NCI-H1092 treated with DMSO at 0.1 percent for 48 hours (cell line): ENCODE measurements around the gene DNAJA3.

Experiments
- DNase-seq: peaks from one replicate; lab custom pipeline; 2025; lab: John Stamatoyannopoulos, UW

DNAJA3 gene

DNA sequence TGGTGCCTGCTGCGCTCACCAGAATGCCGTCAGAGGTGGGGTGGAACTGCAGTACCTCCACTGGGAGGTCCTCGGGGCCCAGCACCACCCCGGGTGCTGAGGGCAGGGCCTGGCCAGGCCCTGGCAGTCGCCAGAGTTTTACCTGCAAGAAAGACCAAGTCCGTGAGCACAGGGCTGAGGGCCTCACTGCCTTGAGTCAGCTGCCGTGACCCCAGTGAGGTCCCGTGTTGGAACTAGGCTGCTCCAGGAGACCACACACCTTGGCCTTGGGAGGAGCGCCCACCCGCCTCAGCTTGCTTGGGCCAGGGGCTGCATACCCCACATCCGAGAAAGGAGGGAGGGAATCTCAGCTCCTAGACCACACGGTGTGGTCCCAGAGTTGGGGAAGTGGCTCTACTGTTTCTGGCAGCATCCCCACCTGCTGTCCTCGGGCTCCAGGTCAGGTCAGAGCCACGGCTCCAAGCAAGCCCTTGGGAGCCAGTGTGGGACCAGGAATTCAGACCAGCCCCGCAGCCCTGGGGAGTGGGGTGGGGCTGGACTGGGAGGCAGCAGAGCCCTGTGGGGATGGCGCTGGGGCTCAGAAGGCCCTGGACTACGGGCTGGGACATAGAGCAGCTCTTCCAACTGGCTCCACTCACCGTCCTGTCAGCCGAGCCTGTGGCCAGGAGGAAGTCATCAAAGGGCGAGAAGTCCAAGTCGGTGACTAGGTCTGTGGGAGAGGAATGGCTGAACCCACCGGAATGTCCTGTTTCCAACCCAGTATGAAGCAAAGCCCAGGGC, 17.9 kb upstream of the DNAJA3 start:
- DNase-seq = no peak

DNA sequence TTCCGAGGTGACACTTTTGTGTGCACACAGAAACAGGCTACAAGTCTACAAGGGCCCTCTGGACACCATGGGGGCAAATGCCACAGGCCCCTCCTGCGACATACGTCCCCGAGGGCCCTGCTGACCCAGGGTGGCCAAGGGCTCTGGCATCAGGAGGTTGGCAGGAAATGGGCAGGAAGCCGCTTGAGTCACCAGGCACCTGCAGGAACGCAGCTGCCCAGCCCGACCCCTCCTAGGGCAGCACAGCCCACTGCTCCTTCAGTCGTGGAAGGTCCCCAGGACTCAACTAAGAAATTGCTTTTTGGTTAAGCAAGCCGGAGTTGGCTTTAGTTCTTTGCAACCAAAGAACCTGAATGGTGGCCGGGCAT, 17.4 kb upstream of the DNAJA3 start:
- no peak for DNase-seq

DNA sequence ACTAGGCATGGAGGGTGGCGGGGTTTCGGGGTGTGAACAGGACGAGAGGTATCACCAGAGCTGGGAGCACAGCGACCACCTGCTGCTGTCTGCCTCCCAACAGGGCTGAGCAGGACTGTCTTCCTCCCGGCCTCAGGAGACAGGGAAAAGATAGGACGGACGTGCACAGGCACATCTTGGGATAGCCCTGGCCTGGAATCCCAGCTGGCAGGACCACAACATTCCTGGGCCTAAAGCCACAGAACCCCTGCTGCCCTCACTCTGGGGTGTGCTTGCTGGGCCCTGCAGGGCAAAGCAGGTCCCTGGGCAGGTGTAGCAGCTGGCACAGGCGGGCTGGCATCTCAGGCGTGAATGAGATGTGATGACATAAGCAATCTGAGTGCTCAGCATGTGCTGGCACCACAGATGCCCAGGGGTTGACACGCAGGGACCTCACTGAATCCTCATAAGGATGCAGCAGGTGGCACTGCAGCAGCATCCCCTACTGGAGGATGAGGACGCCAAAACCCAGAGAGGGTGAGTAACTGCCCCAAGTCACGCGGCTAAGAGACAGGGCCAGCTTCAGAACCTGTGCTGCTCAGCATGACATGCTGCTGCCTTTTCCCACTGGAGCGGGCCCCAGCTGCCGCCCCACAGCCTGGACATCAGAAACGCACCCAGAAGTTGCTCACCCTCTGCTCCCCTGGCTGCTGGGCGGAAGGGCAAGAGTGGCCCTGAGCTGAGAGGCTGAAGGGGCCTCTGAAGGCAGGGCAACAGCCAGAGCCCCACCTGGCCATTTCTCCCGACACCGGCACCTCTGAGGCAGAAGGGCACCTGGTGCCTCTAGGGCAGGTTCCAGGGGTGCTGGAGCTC, 16.4 kb upstream of the DNAJA3 start:
- no peak for DNase-seq

DNA sequence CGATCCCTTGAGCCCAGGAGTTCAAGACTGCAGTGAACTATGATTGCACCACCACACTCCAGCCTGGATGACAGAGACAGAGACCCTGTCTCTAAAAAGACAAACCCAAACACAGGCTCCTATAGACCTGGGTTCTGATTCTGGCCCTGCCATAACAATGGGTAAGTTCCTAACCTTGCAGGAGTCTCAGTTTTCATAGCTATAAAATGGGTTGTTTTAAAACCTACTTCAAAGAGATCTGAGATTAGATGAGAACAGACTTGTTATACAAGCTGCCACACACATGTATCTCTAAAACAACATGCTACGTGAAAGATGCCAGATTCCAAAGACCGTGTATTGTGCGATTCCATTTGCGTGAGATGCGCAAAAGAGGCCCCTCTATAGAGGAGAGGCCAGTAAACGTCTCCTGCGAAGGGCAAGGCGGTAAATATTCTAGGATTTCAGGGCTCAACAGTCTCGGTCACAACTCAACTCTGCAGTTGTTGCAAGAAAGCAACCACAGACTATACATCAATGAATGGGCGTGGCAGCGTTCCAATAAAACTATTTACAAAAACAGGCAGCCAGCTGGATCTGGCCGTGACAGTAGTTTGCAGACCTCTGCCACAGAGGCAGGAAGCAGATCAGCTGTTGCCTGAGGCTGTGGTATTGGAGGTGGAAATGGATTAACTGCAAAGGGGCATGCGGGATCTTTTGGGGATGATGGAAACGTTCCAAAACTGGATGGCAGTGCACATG, 15.2 kb upstream of the DNAJA3 start:
- peak; percentile 74 for DNase-seq

DNA sequence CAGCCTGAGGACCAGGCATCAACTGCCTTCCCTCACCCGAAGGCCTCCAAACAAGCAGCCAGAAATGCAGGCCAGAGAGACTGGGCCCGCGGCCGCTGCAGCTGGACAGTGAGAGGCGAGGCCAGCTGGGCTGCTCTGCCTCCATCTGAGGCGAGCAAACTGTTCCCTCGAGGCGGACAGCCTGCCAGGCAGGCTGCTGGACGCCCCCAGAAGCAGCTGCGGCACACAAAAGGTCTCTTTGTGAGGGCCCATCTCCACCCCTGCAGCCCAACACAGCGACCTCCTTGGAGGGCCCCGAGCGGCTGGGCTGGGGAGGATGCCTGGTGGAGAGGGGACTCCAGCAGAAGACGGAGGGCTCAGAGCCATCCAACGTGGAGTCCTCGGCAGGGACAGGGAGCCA, 14.0 kb upstream of the DNAJA3 start:
- peak; percentile 85 for DNase-seq

DNA sequence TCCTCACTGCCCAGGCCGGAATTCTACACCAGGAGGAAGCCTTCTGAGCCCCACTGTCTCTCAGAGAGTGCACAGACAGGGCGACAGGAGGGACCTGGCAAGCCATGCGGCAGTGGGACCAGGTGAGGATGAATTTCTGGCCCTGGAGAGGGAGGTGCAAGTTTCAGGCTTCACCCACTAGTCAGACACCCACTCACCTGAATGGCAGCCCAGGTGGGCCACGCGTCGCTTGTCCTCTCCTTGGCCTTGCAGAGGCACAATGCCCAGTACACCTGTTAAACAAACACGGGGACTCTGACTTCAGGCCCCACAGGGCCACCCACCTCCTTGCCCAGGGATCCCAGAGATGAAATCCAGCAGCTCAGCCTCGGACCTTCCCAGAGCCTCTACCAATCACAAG, 13.5 kb upstream of the DNAJA3 start:
- no peak for DNase-seq

DNA sequence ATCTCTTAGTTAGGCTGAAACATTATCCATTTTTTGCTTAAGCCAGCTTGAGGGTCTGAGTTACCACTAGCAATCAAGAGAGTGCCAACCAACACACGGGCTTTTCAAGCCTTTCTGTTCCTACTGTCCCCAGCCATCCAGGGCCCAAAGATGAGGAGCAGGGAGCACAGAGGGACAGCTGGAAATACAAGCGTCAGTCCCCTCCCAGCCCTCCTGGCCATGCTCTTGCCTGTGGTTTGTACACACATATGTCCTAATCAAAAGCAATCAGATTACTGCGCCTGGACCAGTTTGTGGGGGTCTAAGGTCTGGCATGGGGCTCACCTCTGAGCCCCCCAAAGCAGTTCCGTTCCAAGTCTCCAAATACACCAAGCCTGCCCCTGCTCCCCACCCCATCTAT, 12.8 kb upstream of the DNAJA3 start:
- no peak for DNase-seq

DNA sequence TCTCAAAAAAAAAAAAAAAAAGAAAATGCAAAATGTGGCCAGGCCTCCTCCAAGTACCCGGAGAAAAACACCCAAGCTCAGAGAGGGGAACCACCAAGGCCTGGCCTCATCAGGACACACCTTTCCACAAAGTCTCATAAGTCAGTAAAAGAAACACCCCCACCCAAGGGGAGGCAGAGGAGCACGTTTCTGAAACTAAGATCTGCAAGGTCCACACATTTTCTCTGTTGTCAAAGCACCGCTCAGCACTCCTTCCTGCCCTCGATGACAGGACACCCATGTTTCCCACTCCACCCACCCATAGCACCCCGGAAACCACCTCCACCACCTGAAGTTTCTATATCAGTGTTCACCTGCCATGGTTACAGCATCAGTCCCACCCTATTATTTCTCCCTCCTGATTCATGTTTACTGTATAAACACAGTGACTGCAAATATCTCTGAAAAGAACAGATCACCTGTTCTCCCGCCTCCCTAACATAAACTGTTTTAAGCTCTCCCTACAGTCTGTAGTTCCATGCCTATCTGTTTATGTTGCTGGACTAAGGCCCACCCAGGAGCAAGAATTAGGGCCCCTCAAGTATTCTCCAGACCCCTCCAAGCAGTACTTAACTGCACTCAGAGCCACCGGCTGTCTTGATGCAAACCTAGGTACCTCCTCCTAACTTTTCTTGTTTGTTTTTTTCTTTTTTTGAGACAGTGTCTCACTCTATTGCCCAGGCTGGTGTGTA, 11.3 kb upstream of the DNAJA3 start:
- DNase-seq = peak; percentile 29

DNA sequence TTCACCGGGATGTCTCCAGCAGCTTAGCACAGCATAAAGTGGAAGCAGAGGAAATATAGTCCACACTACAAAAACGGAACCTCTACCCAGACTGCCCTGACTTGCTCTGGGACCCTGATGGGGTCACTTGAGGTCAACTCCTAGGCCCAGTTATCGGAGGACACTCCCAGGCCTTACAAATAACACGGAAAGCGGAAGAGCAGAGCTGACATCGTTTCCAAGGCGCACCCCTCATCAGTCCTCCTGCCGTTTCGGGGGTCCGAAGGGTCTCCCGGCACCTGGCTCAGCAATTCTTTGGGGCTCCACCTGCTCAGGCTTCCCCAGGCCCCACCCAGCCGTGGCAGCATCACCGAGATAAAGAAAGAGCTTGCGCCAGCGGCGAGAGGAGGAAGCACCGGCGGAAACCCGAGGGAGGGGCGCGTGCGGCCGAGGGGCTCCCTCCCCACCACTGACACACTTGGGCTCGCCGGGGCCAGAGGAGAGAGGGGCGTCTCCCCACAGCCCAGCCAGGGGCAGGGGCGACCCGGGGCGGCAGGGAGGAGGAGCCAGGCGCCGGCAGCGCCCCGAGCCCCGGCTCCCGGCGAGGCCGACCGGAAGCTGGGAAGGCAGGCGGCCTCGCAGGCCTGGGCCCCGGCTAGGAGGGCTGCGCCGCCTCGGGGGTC, 10.0 kb upstream of the DNAJA3 start:
- peak; percentile 33 for DNase-seq

DNA sequence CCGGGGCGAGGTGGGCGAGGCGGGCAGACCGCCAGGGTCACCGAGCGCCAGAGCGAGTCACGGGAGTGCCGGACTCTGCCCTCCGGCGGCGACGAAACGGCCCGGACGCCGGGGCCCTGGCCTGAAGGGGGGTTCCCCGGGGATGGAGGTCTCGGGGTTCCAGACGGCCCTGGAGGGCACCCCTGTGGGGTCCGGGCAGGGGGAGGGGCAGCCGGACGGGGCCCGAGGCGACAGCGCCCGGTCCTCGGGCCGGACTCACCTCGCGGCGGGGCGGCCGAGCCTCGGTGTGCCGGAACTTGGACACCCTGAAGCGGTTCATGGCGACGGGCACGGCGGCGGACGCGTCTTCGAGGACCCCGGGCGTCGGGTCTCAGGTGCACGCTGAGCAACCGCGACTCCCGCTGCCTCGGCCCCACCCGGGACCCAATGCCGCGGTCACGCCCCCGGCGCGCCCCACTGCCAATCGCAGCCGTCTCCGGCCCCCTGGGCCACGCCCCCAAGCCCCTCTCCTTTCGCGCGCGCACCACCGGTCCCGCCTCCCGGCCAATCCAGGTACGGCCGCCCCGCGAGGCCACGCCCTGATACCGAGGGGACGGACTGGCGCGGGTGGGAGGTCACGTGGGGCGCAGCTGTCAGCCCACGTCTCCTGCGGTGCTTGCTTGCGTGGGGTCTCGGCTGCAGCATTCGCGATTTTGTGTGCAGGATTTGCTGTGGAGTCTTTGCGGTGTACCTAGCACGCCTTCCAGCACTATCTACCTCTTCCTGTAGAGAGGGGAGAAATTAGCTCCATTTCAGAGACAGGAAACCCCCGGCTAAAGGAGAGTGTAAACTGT, 9.3 kb upstream of the DNAJA3 start, which contains the start of gene CORO7:
CORO7 (minus strand) TSS at position 397 of the 833 bp plus-strand sequence; CDS start at position 319, 78 bp downstream.
- DNase-seq = peak; percentile 90

DNA sequence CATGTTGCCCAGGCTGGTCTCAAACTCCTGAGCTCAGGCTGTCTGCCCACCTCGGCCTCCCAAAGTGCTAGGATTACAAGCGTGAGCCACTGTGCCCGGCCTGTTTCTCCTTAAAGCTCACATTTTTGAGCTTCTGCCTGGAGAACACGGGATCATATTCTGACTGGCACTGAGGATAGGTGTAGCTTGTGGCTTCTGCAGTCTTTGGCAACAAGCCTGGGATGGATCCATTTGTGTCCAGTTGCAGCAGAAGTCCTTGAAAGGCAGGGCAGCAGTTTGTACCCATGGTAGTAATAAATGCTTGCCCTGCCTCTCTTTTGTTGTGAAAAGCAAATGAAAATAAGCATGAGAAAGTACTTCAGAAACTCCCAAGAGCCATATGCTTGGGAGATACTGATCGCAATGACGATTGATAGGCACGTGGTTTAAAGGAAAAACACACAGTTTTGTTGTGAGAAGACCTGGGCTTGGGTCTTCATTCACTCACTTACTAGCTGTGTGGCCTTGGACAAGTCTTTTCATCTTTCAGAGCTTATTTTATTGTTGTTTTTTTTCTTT, 6.2 kb upstream of the DNAJA3 start:
- no peak for DNase-seq

DNA sequence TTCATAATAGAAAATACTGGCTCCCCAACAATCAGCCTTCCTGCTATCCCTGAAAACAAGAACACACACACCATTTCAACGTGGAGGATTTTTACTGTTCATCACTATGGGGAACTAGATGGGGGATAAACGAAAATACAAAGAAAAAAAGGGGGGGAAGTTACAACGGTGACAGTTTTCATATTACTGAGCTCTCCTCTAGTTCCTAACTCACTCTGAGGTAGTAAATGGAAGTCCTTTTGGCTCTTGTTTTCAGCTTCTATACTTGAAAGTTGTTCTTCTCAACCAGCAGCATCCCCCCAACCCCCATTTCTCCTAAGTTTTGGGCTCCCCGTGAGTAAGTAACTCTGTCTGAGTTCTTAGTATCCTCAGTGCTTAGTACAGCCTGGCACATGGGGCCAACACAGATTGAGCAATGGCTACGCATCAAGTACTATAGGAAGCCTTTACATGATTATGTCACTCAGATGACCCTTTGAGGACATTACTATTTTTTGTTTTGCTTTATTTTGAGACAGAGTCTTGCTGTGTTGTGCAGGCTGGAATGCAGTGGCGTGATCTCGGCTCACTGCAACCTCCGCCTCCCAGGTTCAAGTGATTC, 5.1 kb upstream of the DNAJA3 start:
- no peak for DNase-seq

DNA sequence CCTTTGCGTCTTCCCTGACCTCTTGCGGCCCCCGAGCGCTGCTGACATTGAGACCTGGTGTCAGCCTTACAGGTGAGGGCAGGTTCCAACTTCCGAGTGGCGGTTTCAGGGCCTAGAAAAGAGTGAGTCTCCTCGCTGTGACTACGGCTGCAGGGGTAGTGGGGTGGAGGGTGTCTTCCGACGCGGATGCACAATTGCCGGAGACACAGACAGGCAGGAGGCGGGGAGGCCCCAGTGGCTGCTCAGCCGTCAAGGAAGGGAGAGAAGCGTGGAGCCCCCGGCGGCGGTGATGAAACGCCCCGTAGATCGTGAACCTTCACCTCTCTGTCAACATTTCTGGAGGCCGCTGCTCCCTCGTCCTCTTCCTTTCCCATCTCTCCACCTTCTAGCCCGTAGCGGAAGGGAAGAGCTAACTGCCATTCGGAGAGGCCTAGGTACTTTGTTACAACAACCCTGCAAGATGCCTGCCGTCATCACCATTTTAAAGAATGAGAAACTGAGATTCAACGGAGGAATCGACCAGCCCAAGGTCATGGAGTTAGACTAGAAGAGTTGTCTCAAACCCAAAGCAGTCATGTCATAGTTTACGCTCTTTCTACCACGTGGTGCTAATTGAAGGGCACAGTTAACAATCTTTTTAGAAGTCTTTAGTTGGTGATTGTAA, 485 bp downstream of the DNAJA3 start:
- peak; percentile 11 for DNase-seq

DNA sequence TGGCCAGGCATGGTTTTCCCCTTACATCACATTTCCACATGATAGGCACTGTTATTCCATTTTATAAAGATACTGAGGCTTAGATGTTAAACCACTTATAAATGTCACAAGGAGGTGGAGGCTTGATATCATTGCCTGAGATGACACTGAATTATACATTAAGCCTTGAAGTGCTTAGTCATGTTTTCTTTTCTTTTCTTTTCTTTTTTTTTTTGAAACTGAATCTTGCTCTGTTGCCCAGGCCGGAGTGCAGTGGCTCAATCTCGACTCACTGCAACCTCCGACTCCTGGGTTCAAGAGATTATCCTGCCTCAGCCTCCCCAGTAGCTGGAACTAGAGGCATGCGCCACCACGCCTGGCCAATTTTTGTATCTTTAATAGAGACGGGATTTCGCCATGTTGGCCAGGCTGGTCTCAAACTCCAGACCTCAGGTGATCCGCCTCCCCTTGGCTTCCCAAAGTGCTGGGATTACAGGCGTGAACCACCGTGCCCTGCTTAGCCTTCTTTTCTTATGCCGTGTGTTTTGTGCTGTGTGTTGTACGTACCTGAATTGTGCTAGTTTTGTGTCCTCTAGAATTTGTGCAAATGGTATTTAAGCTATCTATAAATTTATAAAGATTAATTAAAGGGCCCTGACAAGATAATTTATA, 1.2 kb downstream of the DNAJA3 start:
- no peak for DNase-seq

DNA sequence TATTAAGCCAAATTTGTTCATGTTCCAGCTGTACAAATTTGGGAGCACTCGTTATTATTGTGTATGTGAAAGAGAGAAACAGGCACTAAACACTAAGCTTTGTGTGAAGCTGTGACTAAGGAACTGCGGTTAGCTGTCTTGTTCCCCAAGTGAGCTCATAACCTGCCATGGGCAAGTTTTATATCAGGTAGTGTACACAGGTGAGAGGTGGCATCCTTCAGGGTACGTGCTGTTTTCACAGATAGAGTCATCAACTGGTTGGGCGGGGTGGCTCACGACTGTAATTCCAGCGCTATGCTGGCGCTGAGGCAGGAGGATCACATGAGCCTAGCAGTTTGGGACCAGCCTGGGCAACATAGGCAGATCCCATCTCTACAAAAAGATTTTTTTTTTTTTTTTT, 2.8 kb downstream of the DNAJA3 start:
- DNase-seq = no peak

DNA sequence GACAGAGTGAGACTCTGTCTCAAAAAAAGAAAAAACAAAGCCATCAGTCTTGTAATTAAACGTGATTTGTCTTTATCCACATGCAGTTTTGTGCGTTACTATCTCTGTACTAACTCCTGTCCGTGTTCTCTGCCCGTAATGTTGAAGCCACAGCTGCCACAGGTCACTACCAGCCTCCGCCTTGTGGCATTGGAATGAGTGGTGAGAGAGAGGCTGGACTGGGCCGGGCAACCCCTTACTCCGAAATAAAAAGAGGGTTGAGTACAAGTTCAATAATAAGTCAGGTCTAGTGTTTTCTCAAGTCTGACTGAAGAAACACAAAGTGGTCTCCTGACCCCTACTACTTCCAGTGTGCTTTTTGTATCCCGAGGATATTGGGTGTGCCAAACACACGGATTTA, 5.4 kb downstream of the DNAJA3 start:
- no peak for DNase-seq

DNA sequence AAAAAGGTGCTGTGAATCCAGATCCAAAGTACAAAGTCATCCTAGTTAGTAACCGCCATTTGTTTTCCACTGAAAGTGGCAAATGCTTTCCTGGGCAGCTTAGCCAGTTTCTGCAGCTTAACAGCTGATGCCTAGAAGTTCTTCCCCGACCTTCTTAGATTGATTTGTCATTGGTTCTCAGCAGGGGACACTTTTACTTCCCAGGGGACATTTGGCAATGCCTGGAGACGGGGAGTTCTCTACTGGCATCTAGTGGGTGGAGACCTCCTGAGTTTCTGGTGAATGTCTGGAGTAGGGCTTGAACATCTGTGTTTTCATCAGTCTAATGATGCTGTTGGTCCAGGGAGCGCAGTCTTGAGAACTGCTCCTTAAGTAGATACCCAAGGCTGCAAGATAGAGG, 7.6 kb downstream of the DNAJA3 start:
- DNase-seq = no peak

DNA sequence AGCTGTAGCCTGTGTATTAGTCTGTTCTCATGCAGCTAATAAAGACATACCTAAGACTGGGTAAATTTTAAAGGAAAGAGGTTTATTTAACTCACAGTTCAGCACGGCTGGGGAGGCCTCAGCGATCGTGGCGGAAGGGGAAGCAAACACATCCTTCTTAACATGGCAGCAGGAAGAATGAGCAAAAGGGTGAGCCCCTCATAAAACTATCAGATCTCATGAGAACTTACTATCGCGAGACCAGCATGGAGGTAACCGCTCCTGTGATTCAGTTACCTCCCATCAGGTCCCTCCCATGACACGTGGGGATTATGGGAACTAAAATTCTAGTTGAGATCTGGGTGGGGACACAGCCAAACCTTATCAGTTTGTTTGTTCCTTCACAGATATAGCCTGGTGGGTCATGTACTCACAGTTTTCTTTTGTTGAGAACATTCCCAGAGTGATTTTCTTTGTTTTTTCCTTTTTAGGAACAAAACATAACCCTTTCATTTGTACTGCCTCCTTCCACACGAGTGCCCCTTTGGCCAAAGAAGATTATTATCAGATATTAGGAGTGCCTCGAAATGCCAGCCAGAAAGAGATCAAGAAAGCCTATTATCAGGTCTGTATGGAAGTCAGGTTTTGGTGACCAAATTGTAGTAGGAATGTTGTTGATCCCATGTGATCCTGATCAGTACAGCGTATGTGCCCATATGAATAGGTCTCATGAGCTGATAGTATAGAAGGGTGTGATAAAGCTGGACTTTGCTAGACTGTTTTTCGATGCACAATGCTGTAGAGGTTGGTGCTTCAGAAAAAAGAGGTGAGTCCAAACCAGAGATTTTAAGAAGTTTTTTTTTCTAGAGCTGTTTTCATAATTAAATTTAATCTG, 8.5 kb downstream of the DNAJA3 start:
- DNase-seq = no peak
